ENCODE data around the gene KLHL35. TPM values are rescaled to one million over a fixed set of nuclear protein-coding genes. Genes with fewer than 3 reads are reported as not detected.
A peak's percentile ranks its signal among the peaks of the same experiment; 100 is the strongest.

Gene KLHL35
- total RNA-seq, 1 experiment from 2014 or later, result 8.4 TPM

GRCh38 chr11:75476739-75477613 lies 44.0 kb upstream of the KLHL35 start:
- no peaks in the 10 kb centered on the region for H3K9me3 ChIP-seq (ENCODE audit: low read length)
- BruUV-seq (replicated peaks), result no TSS peak
- peaks cover 5% of the 10 kb centered on the region; the same call in 1 of the 2 replicates for H3K4me1 ChIP-seq (ENCODE audit: insufficient read depth, low read length)
- no peak overlapping the region for H3K4me3 ChIP-seq (ENCODE audit: low read length)
- no peaks in the 10 kb centered on the region for H4K20me1 ChIP-seq (ENCODE audit: low read length)
- H3K79me2 ChIP-seq (ENCODE audit: low read length), result no peaks in the 10 kb centered on the region
- DNase-seq (no peak), ATAC-seq (peak; percentile 39)
- ChIA-PET POLR2A (ENCODE audit: unreplicated experiment) (no interaction called here), CTCF (interaction anchor here (0.5 kb wide), 1 partner anchor 51 kb away, joined by 4 read pairs; no protein-coding TSS in a partner anchor)
- no peak for TF ChIP-seq EZH2phosphoT487 (IDR thresholded peaks at IDR 0.05; ENCODE audit: borderline replicate concordance, low read length)
- H2AFZ ChIP-seq (ENCODE audit: low read length), result no peak overlapping the region
- H3K27me3 ChIP-seq (ENCODE audit: low read length), result no peaks in the 10 kb centered on the region
- no peak overlapping the region for H3K4me2 ChIP-seq (ENCODE audit: low read length)
- H3K9ac ChIP-seq (ENCODE audit: low read length), result no peak overlapping the region
- intact Hi-C loops (cut with micrococcal nuclease), result no loop called here
- H3K36me3 ChIP-seq (ENCODE audit: low read depth, low read length), result no peaks in the 10 kb centered on the region
- no peaks in the 10 kb centered on the region for H3F3A ChIP-seq (ENCODE audit: low read length, unreplicated experiment)
- H3K9me2 ChIP-seq (replicated peaks; ENCODE audit: low read length), result no peaks in the 10 kb centered on the region
- no peak overlapping the region for H3K27ac ChIP-seq (ENCODE audit: low read length)

DNA sequence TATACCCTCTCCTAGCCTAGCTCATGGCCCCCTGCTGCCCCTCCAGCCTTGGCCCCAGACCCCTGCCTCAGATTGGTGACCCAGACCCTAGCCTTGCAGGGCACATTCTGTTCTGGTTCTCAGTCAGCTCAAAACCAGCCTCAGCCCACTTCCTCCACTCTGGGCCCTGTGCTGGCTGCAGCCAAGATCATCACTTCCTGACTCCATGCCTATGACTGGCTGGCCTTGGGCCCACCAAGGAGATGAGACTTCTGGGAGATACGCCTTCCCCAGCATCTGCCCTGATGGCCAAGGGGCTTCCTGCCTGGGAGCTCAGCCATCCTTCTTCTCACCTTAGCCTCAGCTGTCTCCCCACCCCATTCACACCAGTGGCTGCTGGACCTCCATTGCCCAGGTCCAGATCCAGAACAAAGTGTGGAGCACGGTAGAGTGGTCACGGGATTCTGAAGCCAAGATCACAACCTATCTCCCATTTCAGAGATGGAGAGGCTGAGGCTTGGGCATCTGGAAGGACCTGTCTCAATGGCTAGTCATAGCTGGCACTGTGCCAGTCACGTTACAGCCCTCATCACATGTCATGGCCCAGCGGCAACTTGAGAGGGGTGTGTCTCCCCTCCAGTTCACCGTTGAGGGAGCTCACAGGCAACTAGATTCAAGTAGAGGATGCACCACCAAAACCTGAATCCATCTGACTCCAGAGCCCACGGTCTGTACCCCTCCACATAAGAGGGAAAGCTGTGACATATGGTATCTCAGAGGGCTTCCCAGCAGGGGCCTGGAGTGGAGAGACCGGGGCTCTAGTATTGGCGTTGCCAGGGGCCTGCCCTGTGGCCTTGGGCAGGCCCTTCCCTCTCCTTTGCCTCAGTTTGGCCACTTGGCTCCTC lies 43.0 kb upstream of the KLHL35 start:
- no peak overlapping the region for H3K4me2 ChIP-seq (ENCODE audit: low read length)
- no peaks in the 10 kb centered on the region for H3K9me3 ChIP-seq (ENCODE audit: low read length)
- H3F3A ChIP-seq (ENCODE audit: low read length, unreplicated experiment), result no peaks in the 10 kb centered on the region
- H3K36me3 ChIP-seq (ENCODE audit: low read depth, low read length), result no peaks in the 10 kb centered on the region
- ChIA-PET POLR2A (ENCODE audit: unreplicated experiment) (no interaction called here), CTCF (no interaction called here)
- H3K9me2 ChIP-seq (replicated peaks; ENCODE audit: low read length), result no peaks in the 10 kb centered on the region
- DNase-seq (peak; percentile 49), ATAC-seq (no peak)
- TF ChIP-seq EZH2 (IDR thresholded peaks at IDR 0.05; ENCODE audit: low read length, unreplicated experiment) (no peak), EZH2phosphoT487 (IDR thresholded peaks at IDR 0.05; ENCODE audit: borderline replicate concordance, low read length) (no peak)
- TF ChIP-seq, protein P1, sequence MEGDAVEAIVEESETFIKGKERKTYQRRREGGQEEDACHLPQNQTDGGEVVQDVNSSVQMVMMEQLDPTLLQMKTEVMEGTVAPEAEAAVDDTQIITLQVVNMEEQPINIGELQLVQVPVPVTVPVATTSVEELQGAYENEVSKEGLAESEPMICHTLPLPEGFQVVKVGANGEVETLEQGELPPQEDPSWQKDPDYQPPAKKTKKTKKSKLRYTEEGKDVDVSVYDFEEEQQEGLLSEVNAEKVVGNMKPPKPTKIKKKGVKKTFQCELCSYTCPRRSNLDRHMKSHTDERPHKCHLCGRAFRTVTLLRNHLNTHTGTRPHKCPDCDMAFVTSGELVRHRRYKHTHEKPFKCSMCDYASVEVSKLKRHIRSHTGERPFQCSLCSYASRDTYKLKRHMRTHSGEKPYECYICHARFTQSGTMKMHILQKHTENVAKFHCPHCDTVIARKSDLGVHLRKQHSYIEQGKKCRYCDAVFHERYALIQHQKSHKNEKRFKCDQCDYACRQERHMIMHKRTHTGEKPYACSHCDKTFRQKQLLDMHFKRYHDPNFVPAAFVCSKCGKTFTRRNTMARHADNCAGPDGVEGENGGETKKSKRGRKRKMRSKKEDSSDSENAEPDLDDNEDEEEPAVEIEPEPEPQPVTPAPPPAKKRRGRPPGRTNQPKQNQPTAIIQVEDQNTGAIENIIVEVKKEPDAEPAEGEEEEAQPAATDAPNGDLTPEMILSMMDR (conservative IDR thresholded peaks at IDR 0.05; ENCODE audit: low read depth, low read length), result no peak
- H3K27ac ChIP-seq (ENCODE audit: low read length), result no peak overlapping the region
- H3K9ac ChIP-seq (ENCODE audit: low read length), result no peak overlapping the region
- H3K4me1 ChIP-seq (ENCODE audit: insufficient read depth, low read length), result peaks cover 5% of the 10 kb centered on the region; the same call in 1 of the 2 replicates
- no peaks in the 10 kb centered on the region for H3K79me2 ChIP-seq (ENCODE audit: low read length)
- BruUV-seq (replicated peaks), result no TSS peak
- no peak overlapping the region for H3K4me3 ChIP-seq (ENCODE audit: low read length)
- no peaks in the 10 kb centered on the region for H3K27me3 ChIP-seq (ENCODE audit: low read length)
- no peak overlapping the region for H2AFZ ChIP-seq (ENCODE audit: low read length)
- intact Hi-C loops (cut with micrococcal nuclease), result no loop called here
- H4K20me1 ChIP-seq (ENCODE audit: low read length), result no peaks in the 10 kb centered on the region

DNA sequence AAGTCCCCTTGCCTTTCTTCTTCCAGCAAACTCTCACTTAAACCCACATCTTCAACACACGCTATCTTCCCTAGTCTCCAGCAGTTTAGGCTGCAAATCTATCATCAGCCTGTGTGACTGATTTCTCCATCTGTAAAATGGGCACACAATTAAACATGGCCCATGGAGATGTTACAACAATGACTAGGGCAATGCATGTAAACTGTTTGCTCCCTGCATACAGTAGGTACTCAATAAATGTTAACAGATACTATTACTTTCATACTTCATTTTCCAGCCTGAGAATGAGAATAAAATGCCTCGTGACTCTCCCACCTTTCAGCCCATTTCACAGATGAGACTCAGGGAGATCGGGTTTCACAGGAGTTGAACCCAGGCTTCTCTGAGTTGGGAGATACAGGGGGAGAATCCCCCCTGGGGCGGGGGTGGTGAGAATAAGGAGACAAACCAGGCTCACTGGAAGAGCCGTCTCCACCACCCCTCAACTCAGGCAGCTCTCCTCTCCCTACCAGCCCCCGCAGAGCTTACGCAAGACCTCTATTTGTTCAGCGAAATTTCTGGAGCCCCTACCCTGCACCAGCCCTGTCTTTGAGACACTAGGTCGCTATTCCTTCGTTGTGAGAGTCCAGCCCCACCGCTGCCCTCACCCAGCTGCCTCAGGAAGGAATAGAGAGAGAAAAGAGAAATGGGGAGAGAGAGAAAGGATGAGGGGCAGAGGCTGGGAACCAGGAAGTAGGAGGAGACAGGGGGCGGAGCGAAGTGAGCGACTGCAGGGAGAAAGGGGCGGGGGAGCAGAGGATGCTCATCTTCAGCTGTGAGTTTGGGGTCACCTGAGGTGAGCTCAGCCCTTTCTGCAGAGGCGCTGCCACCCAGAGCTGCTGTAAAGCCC lies 42.1 kb upstream of the KLHL35 start:
- ChIA-PET CTCF (no interaction called here), POLR2A (ENCODE audit: unreplicated experiment) (no interaction called here)
- Histone ChIP-seq H3K27me3 (ENCODE audit: low read length) (no peaks in the 10 kb centered on the region), H3K36me3 (ENCODE audit: low read depth, low read length) (no peaks in the 10 kb centered on the region), H3F3A (ENCODE audit: low read length, unreplicated experiment) (no peaks in the 10 kb centered on the region), H3K4me2 (ENCODE audit: low read length) (no peak overlapping the region), H3K4me3 (ENCODE audit: low read length) (no peak overlapping the region), H3K4me1 (ENCODE audit: insufficient read depth, low read length) (peaks cover 5% of the 10 kb centered on the region; the same call in 1 of the 2 replicates), H3K79me2 (ENCODE audit: low read length) (no peaks in the 10 kb centered on the region), H3K9me2 (replicated peaks; ENCODE audit: low read length) (no peaks in the 10 kb centered on the region), H3K9ac (ENCODE audit: low read length) (no peak overlapping the region), H3K27ac (ENCODE audit: low read length) (no peak overlapping the region), H4K20me1 (ENCODE audit: low read length) (no peaks in the 10 kb centered on the region), H3K9me3 (ENCODE audit: low read length) (no peaks in the 10 kb centered on the region), H2AFZ (ENCODE audit: low read length) (no peak overlapping the region)
- BruUV-seq (replicated peaks), result no TSS peak
- intact Hi-C loops (cut with micrococcal nuclease), result no loop called here
- ATAC-seq, result no peak
- DNase-seq, result no peak
- TF ChIP-seq EZH2 (IDR thresholded peaks at IDR 0.05; ENCODE audit: low read length, unreplicated experiment), result no peak
- no peak for TF ChIP-seq EZH2phosphoT487 (IDR thresholded peaks at IDR 0.05; ENCODE audit: borderline replicate concordance, low read length)
- TF ChIP-seq, protein P1 (conservative IDR thresholded peaks at IDR 0.05; ENCODE audit: low read depth, low read length), result no peak
